Loucy (cell line): ENCODE results near the gene CADM2.

Experiments used
- EZH2phosphoT487 ChIP-seq: fragments of 200-600 bp; IDR thresholded peaks from 2 replicates; pipeline ENCODE4 v1.6.1; 2018; ENCODE audit warnings: antibody characterized with exemption, mild to moderate bottlenecking, moderate library complexity, borderline replicate concordance
- TF ChIP-seq, protein P1 (sequence below): fragments of 200-600 bp; sonication (generic); conservative IDR thresholded peaks from 2 replicates; pipeline ENCODE4 v1.5.1; 2014; ENCODE audit warnings: mild to moderate bottlenecking, antibody characterized with exemption, low read length

DNA sequence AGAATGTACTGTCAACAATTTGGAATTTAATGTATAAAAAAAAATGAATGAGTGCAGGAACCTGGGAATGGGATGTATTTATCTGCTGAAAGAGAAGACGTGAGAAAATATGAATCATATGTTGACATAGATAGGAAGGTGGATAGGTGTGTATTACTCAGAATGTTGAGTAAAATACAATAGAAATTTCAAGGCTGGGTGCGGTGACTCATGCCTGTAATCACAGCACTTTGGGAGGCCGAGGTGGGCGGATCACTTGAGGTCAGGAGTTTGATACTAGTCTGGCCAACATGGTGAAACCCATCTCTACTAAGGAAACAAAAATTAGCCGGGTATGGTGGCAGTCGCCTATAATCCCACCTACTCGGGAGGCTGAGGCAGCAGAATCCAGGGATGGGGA is 202.8 kb downstream of the CADM2 start:
- TF ChIP-seq, protein P1, sequence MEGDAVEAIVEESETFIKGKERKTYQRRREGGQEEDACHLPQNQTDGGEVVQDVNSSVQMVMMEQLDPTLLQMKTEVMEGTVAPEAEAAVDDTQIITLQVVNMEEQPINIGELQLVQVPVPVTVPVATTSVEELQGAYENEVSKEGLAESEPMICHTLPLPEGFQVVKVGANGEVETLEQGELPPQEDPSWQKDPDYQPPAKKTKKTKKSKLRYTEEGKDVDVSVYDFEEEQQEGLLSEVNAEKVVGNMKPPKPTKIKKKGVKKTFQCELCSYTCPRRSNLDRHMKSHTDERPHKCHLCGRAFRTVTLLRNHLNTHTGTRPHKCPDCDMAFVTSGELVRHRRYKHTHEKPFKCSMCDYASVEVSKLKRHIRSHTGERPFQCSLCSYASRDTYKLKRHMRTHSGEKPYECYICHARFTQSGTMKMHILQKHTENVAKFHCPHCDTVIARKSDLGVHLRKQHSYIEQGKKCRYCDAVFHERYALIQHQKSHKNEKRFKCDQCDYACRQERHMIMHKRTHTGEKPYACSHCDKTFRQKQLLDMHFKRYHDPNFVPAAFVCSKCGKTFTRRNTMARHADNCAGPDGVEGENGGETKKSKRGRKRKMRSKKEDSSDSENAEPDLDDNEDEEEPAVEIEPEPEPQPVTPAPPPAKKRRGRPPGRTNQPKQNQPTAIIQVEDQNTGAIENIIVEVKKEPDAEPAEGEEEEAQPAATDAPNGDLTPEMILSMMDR: no peak
- no peak for TF ChIP-seq EZH2phosphoT487
